Stimulated activated CD4-positive, alpha-beta T cell treated with anti-CD3 and anti-CD28 coated beads, Interleukin-2, amount 100 ng/mL, for 4 hours (primary cell): ENCODE results near the gene SYT9.
"Not testable (repeated sequence)": the region's sequence is repeated elsewhere in the genome, so short reads cannot be mapped to it uniquely, and the experiment has no call there.

Source experiments
- DNase-seq: peaks from one replicate; pipeline ENCODE4 v3.0.0-alpha.2; 2020; ENCODE audit warnings: low read depth

The SYT9 gene

DNA sequence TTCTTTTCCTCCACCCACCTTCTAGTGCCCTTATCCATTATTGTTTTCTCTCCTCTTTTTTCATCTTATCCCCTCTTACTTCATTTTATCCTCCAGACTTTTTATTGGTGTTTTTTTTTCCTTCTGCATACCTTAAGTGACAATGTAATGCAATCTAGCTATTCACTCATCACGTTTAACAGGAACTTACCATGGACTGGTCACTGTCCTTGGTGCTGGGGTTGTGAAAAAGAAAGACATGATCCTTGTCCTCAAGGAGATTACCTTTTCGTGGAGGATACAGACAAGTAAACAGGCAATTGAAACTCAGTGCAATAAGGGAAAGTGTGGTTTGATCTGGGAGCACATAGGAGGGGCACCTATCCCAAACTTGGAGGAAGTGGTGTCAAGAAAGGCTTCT, 20.7 kb downstream of the SYT9 start:
- DNase-seq, result no peak

DNA sequence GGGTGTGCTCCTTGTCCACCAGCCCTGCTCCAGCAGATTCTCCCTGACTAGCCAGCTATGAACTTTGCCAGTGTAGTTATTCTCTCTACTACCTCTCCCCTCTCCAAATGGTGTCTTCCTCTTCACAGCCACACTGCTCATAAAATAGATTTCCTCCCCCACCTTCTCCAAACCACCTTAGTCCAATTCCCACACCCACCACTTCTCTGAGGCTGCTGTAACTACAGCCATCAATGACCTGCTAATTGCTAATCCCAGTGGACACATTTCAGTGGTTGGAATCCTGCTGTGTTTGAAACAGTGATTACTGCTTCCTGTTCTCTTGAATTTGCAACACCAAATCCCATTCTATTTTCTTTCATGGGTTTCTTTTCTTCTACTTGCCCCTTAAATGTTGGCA, 23.4 kb downstream of the SYT9 start:
- DNase-seq, result no peak

DNA sequence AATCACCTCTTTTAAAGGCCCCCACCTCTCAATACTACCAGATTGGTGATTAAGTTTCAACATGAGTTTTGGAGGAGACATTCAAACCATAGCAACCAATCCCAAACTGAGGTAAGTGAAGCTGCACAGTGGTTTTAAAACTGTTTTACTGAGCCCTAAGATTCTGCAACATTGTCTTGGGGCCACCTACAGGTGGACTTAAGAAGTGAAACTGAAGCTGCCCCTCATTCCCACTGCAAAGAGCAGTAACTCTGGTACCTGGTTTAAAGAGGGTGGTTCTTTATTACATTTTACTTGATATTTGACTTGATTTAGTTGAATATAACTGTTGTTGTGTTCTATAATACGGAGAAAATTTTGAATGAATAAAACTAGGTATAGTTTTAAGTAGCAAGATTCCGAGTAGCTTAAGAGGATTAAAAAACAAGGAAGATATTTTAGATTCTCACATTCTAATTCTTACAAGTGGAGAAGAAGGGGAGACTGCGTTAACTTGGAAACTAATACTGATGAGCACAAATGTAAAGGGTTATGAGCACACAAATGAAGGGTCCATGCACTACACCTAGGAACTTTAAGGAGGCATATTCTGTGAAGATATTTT, 26.7 kb downstream of the SYT9 start:
- DNase-seq, result no peak

DNA sequence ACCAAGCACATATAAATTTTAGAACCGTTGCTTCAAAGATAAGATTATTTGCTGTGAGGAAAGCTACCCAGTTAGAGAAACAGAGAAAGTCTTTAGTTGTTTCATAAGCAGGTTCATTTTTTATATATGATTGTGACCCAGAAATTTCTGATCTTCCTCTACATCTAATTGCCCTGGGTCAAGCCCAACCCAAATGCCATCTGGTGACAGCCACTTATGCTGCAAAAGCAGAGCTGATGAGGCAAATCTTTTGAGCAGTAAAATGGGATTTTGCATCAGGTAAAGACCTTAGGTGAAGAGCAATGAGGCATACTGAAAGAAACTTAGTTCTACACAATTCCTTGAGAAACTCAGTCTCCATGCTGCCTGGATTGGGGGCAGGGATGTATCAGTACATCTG, 28.0 kb downstream of the SYT9 start:
- DNase-seq, result no peak

DNA sequence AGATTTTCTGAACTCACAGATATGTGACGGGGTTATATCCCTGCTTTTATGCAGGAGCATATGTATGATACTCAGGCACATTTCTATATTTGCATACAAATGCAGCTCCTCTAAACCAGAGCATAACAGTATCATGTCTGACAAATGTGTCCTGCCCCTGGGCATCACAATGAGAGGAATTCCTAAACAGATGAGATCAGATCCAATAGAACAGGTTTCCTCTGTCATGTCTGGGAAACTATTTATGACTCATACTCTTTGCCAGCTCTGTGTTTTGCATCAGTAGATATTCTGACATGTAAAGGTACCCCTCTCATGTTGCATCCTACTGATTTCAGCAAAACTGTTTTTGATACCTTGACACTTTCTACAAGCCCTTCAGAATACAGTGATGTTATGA, 29.4 kb downstream of the SYT9 start:
- DNase-seq, result no peak

DNA sequence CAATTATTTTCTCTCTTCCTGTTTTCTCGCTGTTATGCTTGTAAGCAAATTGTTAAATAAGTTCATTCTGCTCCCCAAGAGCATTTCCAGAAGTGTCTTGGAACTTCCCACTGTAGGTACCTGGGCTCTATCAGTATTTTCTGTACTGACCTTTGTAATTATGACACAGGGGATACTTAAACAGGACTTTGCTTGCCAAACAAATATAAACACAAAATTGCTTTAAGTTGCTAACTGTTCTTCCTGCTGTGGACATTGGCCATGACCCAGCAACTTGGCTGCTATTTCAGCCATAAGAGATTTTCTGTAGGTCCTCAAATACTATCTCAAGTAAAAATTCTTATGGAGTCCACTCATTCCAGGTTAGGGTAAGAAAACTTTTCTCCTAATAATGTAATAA, 30.1 kb downstream of the SYT9 start:
- DNase-seq, result no peak

DNA sequence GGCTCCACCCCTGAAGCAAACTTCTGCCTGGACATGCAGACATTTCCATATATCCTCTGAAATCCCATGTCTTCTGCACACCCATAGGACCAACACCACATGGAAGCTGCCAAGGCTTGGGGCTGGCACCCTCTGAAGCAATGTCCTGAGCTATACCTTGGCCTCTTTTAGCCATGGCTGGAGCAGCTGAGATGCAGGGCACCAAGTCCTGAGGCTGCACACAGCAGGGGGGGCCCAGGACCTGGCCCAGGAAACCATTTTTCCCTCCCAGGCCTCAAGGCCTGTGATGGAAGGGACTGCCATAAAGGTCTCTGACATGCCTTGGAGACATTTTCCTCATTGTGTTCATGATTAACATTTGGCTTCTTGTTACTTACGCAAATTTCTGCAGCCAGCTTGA, 34.5 kb downstream of the SYT9 start:
- no peak for DNase-seq

DNA sequence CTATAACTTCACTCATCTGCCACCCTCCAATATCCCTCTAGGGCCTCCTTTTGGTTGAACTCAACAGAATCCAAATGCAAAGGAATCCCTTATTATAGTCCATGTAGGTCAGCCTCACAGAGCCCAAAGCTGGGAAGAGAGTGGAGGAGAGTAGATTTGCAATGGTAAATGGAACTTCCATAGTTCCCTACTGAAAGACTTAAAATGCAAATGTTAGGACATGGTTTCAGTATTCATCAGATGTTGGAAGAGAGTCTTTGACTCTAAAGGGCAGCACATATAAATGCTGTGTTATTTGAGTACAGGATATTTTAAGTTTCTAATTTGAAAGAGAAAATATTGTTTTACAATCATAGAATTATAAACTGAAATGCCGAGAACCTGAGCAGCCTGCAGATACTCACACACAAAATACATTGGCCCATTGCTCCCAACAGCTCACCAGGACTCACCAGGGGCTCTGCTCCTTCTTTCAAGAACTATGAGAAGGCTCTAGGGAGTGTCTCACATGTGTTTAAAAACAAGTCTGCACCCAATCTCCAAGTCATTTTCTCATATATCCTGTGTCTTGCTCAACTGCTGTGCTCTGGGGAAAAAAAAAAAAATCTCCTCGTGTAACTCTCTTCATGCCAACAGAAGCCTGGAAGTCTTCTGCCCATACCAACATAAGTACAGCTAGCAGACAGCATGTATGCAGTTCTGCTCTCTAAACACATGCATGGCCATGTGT, 39.6 kb downstream of the SYT9 start:
- DNase-seq, result no peak

DNA sequence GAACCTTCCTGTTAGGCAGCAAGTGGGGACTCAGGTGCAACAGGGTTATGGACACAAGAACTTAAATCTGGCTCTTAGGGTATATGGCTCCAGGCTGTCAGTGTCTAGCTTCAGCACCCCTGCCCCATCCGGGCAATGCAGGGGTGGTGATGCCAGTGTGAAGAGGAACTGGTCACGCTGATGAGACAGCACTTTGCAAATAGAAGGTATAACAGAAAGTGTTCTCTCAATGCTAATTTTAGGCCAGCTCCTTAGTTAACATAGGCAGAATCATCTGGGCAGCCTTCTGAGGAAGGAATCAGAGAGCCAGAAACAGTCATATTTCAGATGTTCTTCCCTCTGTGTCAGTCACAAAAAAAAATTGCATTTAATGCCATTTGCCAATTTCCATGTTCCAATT, 41.2 kb downstream of the SYT9 start:
- DNase-seq, result no peak

DNA sequence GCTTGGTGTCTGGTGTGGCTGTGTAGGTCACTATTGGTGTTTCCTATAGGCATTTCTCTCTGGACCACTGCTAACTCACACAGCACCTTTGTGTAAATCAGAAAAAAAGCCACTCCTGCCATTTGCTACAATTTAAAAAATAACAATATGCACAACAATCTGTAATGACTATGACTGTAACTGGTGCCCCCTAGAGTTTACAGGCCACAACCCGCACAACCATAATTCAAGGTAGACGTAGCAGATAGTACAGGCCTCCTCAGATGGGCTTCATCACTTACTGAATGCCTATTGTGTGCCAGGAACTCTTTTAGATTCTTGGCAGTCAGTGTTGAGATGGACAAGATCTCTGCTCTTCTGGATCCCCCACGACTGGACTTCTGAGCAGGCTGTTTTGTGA, 47.7 kb downstream of the SYT9 start:
- no peak for DNase-seq

DNA sequence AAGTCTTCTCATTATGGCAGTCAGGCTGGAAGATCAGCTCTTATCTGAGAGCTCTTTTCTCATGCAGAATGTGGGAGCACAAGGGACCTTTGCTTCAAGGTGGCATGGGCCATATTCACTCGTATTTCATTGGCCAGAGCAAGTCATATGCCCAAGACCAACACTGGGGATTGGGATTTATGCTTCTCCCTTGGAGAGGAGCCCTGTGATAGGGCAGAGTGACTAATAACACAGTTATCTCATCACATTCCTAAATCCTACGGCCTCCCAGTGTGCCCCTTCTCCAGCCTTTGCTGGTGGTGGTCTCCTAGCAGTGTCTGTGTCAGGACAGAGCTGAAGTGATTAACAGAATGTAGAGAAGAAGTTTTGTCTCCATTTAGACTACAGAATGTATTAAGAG, 48.6 kb downstream of the SYT9 start:
- DNase-seq, result no peak

DNA sequence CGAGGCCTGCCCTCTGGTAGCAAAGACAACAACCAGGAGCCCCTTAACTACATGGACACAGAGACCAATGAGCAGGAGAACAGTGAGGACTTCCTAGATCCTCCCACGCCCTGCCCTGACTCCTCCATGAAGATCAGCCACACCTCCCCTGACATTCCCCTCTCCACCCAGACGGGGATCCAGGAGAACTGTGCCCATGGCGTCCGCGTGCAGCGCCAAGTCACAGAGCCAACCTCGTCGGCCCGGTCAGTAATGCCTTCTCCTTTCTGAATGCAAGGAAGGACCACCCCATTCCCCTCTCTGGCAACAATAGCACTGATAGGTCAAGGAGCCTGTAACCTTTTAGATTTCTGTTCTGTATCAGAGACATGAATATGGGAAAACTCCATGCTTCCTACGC, 51.4 kb downstream of the SYT9 start:
- no peak for DNase-seq

DNA sequence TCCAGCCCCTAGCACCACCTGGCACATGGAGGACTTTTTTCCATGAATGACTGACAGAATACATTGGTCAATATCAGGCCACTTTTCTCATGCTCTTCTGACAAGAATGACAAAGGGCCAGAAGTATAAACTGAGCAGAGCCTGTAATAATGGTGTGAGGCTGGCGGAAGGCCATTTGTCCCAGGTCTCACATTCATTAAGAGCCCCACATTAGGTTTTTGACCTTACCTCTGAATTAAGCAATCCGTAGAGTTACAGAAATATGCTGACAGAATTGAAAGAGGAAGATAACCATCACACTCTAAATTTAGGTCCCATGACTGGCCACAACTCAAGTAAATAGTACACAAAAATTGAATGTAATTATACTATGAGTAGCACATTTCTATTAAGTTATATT, 55.2 kb downstream of the SYT9 start:
- DNase-seq, result no peak

DNA sequence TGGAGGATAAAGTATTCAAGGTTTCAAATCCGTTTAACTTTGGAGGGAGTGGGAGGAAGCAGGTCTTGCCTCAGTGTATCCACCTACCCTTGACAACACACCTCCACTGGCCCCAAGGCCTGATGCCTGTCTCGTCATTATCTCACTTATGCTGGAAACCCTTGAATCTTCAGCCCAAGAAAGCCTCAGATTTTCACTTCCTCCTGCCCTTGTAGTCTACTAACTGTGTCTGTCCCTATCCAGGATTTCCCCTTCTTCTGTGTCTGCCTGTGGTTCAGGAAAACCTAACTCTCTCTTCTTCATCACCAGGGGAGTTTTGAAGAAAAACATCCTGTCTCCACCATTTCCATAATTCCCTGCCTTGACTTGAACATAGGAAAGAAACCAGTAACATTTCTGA, 56.1 kb downstream of the SYT9 start:
- DNase-seq, result no peak

DNA sequence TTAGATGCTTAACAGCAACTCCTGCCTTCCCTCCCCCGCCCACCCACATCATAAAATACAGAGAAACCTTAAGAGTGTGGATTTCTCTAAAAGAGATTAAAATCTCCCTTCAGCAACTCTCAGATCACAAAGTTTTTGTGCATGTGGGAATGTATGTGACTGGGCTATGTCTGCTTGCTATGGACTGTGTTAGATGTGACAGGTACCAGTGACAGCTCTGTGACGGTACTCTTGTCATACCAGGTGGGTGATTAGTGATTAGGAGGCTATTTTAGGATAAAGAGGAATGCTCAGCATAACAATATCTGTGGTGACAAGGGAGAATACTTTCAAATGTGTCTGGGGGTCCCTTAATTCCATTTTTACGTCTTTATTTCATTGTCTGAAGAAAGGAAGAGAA, 60.2 kb downstream of the SYT9 start:
- no peak for DNase-seq

DNA sequence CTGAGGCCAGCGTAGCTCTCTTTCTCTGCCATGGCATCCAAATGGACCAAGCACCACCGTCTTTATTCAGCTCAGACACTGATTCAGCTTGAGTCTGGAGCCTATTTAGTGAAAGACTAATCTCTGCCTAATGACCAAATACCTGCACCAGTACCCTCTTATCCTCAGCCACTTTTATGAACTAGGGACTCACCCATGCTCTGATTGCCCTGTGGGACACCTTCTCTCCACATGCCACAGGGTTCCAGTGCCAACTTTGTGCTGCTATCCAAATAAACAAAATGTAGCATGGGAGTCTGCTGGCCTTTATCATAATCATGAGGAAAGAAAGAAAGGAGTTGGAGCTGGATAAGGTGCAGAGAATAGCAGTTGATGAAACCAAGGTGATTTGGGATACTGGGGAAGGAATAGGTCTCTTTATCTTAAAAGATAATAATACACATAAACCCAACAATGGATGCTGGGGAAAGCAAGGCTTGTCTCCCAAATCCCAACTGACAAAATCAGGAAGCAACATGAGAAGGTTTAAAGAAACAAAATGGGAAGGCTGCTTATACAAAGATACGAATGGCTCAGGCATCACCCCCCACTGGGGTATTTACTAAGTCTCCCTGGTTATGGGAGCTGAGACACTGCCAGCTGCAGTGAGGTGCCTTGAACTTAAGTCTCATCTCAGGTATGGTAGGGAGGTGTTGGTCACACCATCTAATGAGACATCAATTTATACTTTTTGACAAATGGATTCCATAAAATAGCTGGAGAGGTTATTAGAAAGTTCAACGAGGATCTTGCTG, 63.3 kb downstream of the SYT9 start:
- DNase-seq, result no peak

DNA sequence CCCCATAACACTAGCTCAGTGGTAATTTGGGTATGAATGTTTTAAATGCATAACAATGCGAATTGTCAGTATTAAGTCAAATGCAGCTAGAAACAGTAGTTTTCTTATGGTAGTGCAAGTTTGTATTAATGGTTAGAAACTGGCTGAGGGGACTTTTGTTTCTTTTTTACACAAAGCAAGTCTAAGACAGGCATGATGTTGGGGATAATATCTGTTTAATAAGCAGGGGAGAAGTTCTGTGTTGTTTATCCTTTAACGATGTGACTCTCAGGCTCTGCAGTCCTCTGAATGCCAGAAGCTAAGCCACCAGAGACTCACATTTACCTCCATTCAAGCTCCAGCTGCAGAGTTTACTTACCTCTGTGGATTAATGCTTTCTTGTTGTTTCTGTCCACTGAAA, 67.8 kb downstream of the SYT9 start:
- DNase-seq, result no peak

DNA sequence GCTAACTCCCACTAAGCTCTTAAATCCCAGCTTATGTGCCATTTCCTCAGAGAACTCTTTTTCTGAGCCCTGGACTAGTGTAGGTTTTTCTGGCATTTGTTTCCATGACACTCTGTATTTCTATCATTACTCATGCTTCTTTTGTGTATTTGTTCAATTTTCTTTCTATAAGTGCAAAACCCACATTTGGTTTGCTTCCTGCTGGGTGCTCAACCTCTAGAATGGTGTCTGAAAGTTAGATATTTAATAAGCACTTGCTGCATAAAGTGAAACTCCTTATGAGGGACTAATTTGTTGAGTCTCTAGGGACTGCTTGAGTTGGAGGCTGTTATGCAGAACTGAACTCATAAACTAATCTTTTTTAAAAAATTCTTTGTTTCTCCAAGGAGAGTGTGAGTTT, 68.6 kb downstream of the SYT9 start:
- DNase-seq, result no peak

DNA sequence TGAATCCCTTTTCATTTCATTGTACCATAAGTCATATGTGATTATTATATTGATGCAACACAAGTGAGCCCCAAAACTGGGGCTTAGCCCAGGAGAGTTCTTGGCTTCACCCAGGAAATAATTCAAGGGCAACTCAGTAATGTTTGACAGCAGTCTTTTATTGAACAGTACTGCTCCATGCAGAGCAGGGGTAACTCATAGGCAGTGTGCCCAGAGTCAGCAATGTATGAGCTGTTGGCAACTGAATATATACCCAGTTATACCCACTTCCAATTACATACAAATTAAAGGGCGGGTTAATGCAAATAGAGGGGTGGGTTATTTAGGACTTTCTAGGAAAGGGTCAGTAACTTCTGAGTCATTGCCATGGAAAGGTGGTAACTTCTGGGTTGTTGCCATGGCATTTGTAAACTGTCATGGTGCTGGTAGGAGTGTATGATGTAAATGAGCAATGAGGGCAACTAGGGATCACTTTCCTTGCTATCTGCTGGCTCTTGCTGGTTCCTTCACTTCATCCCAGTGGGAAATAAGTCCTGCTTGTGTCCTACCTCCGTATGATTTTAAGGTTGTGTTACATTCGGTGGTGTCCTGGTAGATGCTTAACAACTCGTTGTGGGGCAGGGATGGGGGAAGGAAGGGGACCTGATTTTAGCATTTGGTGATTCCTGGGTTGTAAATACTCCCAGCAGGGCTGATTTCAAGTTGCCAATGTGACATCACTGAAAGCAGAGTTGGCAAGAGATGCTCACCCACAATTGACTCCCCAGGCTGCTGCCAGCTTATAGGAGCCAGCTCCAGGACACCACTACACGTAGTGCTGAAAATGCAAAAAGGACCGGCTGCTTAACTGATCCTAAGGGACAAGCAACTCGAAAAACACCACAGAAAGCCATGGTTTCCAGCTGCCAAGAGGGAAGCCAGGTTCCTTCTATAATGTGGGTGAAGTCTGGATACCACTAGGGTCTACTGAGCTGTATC, 70.1 kb downstream of the SYT9 start:
- no peak for DNase-seq

DNA sequence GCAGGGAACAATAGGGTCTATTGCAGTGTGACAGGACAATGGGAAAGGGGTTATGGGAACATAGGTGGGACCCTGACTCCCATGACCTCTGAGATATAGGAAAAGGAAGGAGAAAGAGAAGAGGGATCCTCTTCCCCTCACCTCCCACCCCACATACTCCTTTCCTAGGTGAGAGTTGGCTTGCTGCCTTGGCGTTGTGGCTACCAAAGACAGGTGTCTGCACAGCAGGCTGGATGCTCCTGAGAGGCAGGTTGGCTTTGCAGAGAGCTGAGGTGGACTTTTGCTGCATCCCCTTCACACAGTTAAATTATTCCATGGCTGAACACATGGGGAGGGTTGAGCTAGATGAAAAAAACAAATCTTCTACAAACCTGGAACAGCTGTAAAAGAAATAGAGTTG, 80.7 kb downstream of the SYT9 start:
- no peak for DNase-seq

DNA sequence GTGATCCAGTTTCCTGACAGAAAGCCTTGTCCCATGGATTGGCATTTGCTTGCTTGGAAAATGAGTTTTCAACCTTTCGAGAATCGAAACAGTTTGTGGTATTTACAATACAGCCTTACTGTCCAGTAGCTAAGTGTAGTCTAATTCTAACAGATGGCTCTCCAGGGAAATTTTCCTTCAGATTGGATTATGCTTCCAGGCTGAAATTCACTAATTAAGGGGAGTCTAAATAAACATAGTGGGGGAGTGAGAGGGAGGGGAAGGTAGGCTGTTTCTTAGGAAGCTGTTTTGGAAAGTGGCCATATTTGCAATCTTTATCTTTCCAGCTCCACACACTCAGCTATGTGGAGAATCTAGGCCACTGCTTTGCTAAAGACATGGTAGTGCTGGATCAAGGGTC, 81.3 kb downstream of the SYT9 start:
- DNase-seq, result no peak

DNA sequence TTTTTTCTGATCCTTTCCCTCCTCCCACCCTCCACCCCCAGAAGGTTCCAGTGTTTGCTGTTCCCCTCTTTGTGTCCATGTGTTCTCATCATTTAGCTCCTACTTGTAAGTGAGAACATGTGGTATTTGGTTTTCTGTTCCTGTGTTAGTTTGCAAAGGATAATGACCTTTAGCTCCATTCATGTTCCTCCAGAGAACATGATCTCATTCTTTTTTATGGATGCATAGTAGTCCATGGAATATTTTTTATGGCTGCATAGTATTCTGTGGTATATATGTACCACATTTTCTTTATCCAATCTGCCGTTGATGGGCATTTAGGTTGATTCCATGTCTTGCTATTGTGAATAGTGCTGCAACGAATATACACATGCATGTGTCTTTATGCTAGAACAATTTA, 83.7 kb downstream of the SYT9 start:
- not testable (repeated sequence) for DNase-seq
